Ovary (tissue), 3 donors: ENCODE measurements around the gene APEX2.

Source experiments
- CTCF ChIP-seq, 3 donors: fragments of 450-650 bp in 2 of 3; fragments of 200-600 bp in 1 of 3; IDR thresholded peaks; one replicate each; pipeline versions ENCODE4 v1.5.1 to v1.8.0; 2016 to 2022; ENCODE audit warnings: antibody characterized with exemption in 3 of 3, mild to moderate bottlenecking in 1 of 3
- EP300 ChIP-seq: sonication (generic); formaldehyde crosslinking; IDR thresholded peaks from one replicate; pipeline ENCODE4 v1.6.1; 2017; ENCODE audit warnings: antibody characterized with exemption
- donor health status: DM: no; HTN: no; CAD: no.

GRCh38 chrX:55011294-55011693 is 11.1 kb downstream of the APEX2 start:
- TF ChIP-seq CTCF (IDR thresholded peaks at IDR 0.05) = no peak
- TF ChIP-seq EP300 = no peak
